ENCODE data around the gene IKZF2.
A peak's percentile ranks its signal among the peaks of the same experiment; 100 is the strongest.

The IKZF2 gene

GRCh38 chr2:213151437-213152064 is at the start of gene IKZF2:
IKZF2 (minus strand) TSS chr2:213151612; CDS start chr2:213148629, 2,983 bp downstream.
- DNase-seq, result peak; percentile 81

- DNase-seq, result no peak
These were observed 48.5 kb upstream of the IKZF2 start for GRCh38 chr2:213199871-213200270.

- DNase-seq, result no peak
These were observed 37.8 kb upstream of the IKZF2 start for GRCh38 chr2:213189001-213189899.

GRCh38 chr2:213188533-213188867 is 37.1 kb upstream of the IKZF2 start:
- no peak for DNase-seq

GRCh38 chr2:213187833-213188532 is 36.6 kb upstream of the IKZF2 start:
- no peak for DNase-seq

GRCh38 chr2:213187386-213187785 is 36.0 kb upstream of the IKZF2 start:
- no peak for DNase-seq

- no peak for DNase-seq
These were observed 33.9 kb upstream of the IKZF2 start for GRCh38 chr2:213185147-213185822.

- no peak for DNase-seq
These were observed 30.3 kb upstream of the IKZF2 start for GRCh38 chr2:213181712-213182111.

- no peak for DNase-seq
These were observed 26.3 kb upstream of the IKZF2 start for GRCh38 chr2:213177679-213178078.

GRCh38 chr2:213175673-213176247 is 24.3 kb upstream of the IKZF2 start:
- DNase-seq, result no peak

GRCh38 chr2:213172641-213173040 is 21.2 kb upstream of the IKZF2 start:
- no peak for DNase-seq

GRCh38 chr2:213171147-213171546 is 19.7 kb upstream of the IKZF2 start:
- DNase-seq, result no peak

- no peak for DNase-seq
These were observed 16.0 kb upstream of the IKZF2 start for GRCh38 chr2:213167271-213167930.

GRCh38 chr2:213166109-213166508 is 14.7 kb upstream of the IKZF2 start:
- DNase-seq, result no peak

GRCh38 chr2:213164263-213164662 is 12.9 kb upstream of the IKZF2 start:
- no peak for DNase-seq

- no peak for DNase-seq
These were observed 11.2 kb upstream of the IKZF2 start for GRCh38 chr2:213162516-213163118.

- DNase-seq, result no peak
These were observed 10.5 kb upstream of the IKZF2 start for GRCh38 chr2:213161759-213162515.

GRCh38 chr2:213159768-213160167 is 8.4 kb upstream of the IKZF2 start:
- no peak for DNase-seq

GRCh38 chr2:213157242-213157641 is 5.8 kb upstream of the IKZF2 start:
- DNase-seq, result no peak

- no peak for DNase-seq
These were observed 5.3 kb upstream of the IKZF2 start for GRCh38 chr2:213156717-213157116.

- DNase-seq, result no peak
These were observed 1.5 kb upstream of the IKZF2 start for GRCh38 chr2:213152888-213153287.
